ENCODE results near the gene PLPP4. TPM values are rescaled to one million over a fixed set of nuclear protein-coding genes. Genes with fewer than 3 reads are reported as not detected.
A peak's percentile ranks its signal among the peaks of the same experiment; 100 is the strongest.

PLPP4 gene
- total and polyA plus RNA-seq, 10 of the 15 experiments (the other 5 are each of a cell fraction or from before 2014, with no cell fraction given): 0.08 to 3.1 (median 0.26) TPM; not detected in 3

DNA sequence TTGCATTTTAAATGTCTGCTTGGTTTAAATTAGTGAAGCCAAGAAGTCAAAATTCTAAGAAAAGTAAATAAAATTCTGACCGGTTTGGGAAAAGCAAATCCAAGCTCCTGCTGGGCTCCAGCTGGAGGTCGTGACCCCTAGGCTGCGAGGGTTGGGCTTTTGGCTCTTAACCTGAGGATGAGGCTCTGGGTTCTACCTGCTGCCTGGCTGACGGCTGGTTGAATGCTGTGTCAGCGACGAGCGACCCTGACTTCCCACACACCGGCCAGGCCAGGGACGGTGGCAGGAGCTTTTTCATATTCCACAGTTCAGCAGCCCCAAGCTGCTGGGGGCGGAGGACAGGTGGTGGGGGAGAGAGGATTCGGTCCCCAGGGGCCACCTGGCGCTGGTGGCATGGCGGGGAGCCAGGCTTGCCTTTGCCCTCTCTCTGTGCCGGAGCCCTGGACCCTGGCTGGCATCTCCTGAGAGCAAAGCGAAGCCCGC is 843 bp upstream of the PLPP4 start:
- Histone ChIP-seq H3K9me3 (replicated peaks; ENCODE audit: control insufficient read depth, insufficient read depth, low read length) (no peaks in the 10 kb centered on the region), H3K4me2 (ENCODE audit: control insufficient read depth, insufficient read depth) (peak overlapping the region; percentile 38; the same call in 1 of the 2 replicates), H3K4me3 (no peak overlapping the region), H3K9ac (ENCODE audit: control insufficient read depth, insufficient read depth, low read length) (no peak overlapping the region), H3K4me1 (ENCODE audit: control insufficient read depth, insufficient read depth, low read length) (no peaks in the 10 kb centered on the region), H3K27ac (ENCODE audit: control insufficient read depth, insufficient read depth) (no peak overlapping the region), H3K36me3 (ENCODE audit: control insufficient read depth in 2 of 2, insufficient read depth in 2 of 2, low read length in 1 of 2) (no peaks in the 10 kb centered on the region), H4K20me1 (ENCODE audit: control insufficient read depth, insufficient read depth) (no peaks in the 10 kb centered on the region), H2AFZ (ENCODE audit: control insufficient read depth, low read depth, low read length) (no peak overlapping the region), H3K79me2 (ENCODE audit: control insufficient read depth, insufficient read depth, low read length) (no peaks in the 10 kb centered on the region), H3K27me3 (replicated peaks in 1 of 2; ENCODE audit: control insufficient read depth in 2 of 2, insufficient read depth in 2 of 2, low read length in 1 of 2) (peaks cover 5 to 11% of the 10 kb centered on the region in 2 experiments)
- DNase-seq (ENCODE audit: low read depth, low spot score) (no peak), FAIRE-seq (no peak), ATAC-seq (no peak)
- ChIA-PET SMC1A (ENCODE audit: uncharacterized antibody, unreplicated experiment) (no interaction called here), RAD21 (ENCODE audit: unreplicated experiment) (no interaction called here), CTCF (interaction anchor here (0.5 kb wide), 1 partner anchor 282 kb away, joined by 3 read pairs; no protein-coding TSS in a partner anchor), POLR2A (no interaction called here)
- WGBS (ENCODE audit: insufficient coverage, insufficient replicate concordance, low lambda C conversion rate, missing lambda C conversion rate): 23% methylated on average over 12 of the region's 16 CpGs
- TF ChIP-seq LARP7 (IDR thresholded peaks at IDR 0.05) (no peak), PAX5 (IDR thresholded peaks at IDR 0.05; ENCODE audit: borderline replicate concordance, low read depth, low read length) (no peak), SUPT20H (IDR thresholded peaks at IDR 0.05; ENCODE audit: borderline replicate concordance, control insufficient read depth, low read depth, low read length) (no peak), CHD1 (IDR thresholded peaks at IDR 0.05; ENCODE audit: low read depth, low read length) (no peak), RAD51 (IDR thresholded peaks at IDR 0.05) (no peak), EP300 (IDR thresholded peaks at IDR 0.05; ENCODE audit: borderline replicate concordance in 1 of 2, control insufficient read depth in 1 of 2, low read depth in 2 of 2, low read length in 2 of 2) (no peak), PRDM15 (CRISPR knock-in tag; IDR thresholded peaks at IDR 0.05) (no peak), CBX5 (IDR thresholded peaks at IDR 0.05; ENCODE audit: low read depth) (no peak), ATF3 (IDR thresholded peaks at IDR 0.05; ENCODE audit: borderline replicate concordance, extremely low read depth, low read depth, low read length) (no peak), ASH2L (IDR thresholded peaks at IDR 0.05; ENCODE audit: borderline replicate concordance, low read depth) (no peak), GATAD2B (conservative IDR thresholded peaks at IDR 0.05; ENCODE audit: low read depth) (no peak), CHD4 (IDR thresholded peaks at IDR 0.05) (no peak), POLR2AphosphoS2 (IDR thresholded peaks at IDR 0.05; ENCODE audit: low read depth, low read length) (no peak)
- TF ChIP-seq, protein P1, sequence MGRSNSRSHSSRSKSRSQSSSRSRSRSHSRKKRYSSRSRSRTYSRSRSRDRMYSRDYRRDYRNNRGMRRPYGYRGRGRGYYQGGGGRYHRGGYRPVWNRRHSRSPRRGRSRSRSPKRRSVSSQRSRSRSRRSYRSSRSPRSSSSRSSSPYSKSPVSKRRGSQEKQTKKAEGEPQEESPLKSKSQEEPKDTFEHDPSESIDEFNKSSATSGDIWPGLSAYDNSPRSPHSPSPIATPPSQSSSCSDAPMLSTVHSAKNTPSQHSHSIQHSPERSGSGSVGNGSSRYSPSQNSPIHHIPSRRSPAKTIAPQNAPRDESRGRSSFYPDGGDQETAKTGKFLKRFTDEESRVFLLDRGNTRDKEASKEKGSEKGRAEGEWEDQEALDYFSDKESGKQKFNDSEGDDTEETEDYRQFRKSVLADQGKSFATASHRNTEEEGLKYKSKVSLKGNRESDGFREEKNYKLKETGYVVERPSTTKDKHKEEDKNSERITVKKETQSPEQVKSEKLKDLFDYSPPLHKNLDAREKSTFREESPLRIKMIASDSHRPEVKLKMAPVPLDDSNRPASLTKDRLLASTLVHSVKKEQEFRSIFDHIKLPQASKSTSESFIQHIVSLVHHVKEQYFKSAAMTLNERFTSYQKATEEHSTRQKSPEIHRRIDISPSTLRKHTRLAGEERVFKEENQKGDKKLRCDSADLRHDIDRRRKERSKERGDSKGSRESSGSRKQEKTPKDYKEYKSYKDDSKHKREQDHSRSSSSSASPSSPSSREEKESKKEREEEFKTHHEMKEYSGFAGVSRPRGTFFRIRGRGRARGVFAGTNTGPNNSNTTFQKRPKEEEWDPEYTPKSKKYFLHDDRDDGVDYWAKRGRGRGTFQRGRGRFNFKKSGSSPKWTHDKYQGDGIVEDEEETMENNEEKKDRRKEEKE (IDR thresholded peaks at IDR 0.05): no peak
- BruUV-seq (replicated peaks): no TSS peak
- intact Hi-C loops (cut with micrococcal nuclease; ENCODE audit: unreplicated experiment) (no loop called here), in situ Hi-C loops (cut with MboI) (no loop called here)

Measured in GM12878 (cell line).